Stimulated activated CD4-positive, alpha-beta T cell treated with anti-CD3 and anti-CD28 coated beads, Interleukin-12 subunit alpha, Interleukin-12 subunit beta, amount 100 ng/mL, for 4 hours (primary cell): ENCODE data around the gene FRAS1.
"Not testable (repeated sequence)": the region's sequence is repeated elsewhere in the genome, so short reads cannot be mapped to it uniquely, and the experiment has no call there.

Source experiments
- DNase-seq: peaks from one replicate; pipeline ENCODE4 v3.0.0-alpha.2; 2020

The FRAS1 gene

GRCh38 chr4:78059524-78059889 is 2.4 kb downstream of the FRAS1 start:
- no peak for DNase-seq

DNA sequence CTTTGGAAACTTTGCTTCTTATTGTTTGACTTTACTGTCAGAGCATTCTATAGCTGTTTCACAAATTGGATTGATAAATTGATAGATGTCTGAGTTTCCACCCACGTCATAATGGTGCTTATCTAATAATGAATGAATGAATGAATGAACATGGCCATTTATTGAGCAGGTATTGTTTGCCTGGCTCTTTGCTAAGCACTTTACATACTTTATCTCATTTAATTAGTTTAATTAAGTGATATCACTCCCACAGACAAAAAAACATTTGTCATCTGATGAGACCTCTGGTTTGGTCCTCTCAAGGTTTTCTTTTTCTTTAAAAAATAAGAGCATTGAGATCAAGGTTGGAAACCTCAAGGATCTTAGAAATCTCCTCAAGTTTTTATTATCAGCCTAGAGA is 2.8 kb downstream of the FRAS1 start:
- no peak for DNase-seq

- DNase-seq: no peak
These were observed 4.9 kb downstream of the FRAS1 start for GRCh38 chr4:78061939-78062570.

DNA sequence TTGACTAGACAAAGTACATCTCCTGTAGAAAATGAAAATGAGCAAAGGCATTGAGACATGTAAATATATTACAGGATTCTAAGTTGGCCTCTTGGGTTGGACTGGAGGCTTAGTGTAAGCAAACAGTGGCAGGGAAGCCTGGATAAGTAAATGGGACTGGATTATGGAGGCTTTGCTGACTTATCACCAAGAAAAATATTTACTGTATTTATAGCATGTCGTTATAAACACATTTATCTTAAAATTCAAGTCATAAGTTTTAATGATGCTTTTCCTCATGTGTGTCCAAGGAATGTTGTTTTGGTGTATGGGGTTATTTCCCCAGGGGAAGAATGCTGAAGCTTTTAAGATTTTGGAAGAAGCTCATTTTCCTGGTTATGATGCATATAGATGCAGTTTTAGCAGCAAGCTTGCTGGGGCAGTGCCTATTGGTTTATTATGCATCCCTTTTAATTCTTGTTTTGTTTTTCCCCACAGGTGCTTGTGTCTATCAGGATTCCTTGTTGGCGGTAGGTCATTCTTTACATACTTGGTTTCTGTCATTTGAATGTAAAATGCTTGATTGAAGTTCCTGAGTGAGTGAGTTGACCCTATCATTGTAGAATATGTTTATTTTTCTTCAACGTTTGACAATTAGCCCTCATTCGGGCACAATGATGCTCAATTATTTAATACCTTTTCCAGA is 8.5 kb downstream of the FRAS1 start:
- no peak for DNase-seq

GRCh38 chr4:78068481-78068880 is 11.4 kb downstream of the FRAS1 start:
- DNase-seq: no peak

GRCh38 chr4:78069319-78069718 is 12.2 kb downstream of the FRAS1 start:
- no peak for DNase-seq

- no peak for DNase-seq
These were observed 12.7 kb downstream of the FRAS1 start for GRCh38 chr4:78069859-78070258.

- no peak for DNase-seq
These were observed 13.7 kb downstream of the FRAS1 start for GRCh38 chr4:78070731-78071282.

GRCh38 chr4:78074759-78075158 is 17.6 kb downstream of the FRAS1 start:
- no peak for DNase-seq

GRCh38 chr4:78075986-78076385 is 18.9 kb downstream of the FRAS1 start:
- DNase-seq: no peak

GRCh38 chr4:78078101-78078500 is 21.0 kb downstream of the FRAS1 start:
- no peak for DNase-seq

DNA sequence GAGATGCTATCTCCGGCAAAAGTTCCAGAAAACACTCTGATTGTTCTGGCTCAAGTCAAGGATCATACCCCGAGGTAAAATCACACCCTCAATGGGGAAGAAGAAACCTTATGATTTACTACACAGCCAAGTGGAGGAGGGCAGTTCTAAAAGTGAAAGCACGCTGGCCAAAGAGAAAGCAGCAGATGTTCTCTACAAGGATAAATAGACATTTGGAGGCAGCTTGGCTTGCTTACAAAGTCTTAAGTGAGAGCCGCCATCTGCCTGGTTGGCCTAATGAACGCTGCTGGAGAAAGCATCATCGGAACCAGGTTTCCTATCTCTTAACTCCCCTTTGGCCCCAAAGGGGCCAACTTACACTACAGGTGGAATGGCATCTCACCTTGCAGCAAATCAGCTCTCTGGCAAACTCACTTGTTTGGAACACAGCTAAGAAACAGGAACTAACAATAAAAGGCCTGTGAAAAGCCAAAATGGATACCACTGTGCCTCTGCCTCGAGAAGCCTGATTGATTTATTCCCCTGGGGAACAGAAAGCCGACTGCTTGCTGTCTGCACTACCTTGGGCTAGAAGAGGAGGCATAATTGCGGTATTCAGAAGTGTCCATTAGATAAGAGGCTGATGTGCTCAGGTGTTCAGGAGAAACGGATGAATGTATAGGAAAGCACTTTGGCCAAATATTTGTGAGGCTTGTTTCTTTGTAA is 22.8 kb downstream of the FRAS1 start:
- DNase-seq: no peak

DNA sequence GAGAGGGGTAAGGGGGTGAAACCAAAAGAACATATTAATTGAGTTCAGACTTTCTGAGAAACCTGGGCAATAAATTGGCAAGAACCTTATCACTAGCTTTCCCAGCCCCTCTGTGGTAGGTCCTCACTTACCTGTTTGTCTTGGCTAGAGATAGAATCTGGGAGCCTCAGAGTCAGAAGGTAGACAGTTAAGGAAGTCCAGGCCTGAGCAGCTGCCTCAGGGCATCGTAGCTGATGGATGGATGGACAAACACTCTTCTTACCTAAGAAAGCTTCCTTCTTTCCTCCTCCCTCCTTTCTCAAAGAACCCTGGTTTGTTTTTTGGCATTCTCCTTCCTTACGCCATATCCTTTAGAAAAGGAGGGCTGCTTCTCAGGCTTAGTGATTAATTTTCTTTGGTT is 24.4 kb downstream of the FRAS1 start:
- no peak for DNase-seq

DNA sequence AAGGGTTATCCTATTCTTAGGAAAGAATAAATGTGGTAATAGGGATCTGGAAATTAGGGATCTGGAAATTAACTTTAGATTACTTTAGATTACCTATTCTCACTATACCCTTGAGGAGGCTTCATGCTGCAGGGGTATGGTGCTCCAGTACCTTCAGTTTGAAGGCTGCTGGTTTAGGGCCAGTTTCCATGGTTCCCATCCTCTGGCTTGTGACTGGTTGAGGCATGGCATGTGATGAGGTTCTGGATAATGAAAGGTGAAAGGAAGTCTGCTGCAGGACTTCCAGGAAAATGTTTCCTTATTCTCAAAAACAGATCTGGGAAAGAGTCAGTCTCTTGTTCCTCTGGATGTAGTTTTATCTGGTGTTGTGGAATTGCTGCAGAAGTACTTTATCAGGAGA is 25.9 kb downstream of the FRAS1 start:
- no peak for DNase-seq

DNA sequence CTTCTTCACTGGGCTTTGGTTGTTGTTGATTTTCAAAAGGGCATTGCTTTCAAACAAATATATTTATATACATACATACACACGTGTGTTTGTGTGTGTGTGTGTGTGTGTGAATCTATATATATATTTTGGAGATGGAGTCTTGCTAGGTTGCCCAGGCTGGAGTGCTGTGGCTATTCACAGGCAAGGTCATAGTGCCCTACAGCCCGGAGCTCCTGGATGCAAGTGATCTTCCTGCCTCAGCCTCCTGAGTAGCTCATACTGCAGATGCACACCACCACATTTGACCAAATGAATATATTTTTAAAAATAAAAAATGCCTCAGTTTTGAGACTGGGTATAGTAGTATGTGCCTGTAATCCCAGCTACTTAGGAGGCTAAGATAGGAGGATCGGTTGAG is 34.4 kb downstream of the FRAS1 start:
- DNase-seq: no peak

DNA sequence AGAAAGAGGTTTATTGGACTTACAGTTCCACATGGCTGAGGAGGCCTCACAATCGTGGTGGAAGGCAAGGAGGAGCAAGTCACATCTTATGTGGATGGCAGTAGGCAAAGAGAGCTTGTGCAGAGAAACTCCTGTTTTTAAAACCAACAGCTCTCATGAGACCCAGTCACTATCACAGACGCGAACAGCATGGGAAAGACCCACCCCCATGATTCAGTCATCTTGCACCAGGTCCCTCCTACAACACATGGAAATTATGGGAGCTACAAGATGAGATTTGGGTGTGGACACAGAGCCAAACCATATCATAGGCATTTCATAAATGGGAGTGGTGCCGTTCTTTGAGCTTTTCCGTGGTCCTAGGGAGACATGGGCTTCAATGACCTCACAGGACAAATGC is 35.2 kb downstream of the FRAS1 start:
- not testable (repeated sequence) for DNase-seq

GRCh38 chr4:78092850-78093249 is 35.7 kb downstream of the FRAS1 start:
- DNase-seq: no peak

- no peak for DNase-seq
These were observed 38.0 kb downstream of the FRAS1 start for GRCh38 chr4:78095081-78095480.

DNA sequence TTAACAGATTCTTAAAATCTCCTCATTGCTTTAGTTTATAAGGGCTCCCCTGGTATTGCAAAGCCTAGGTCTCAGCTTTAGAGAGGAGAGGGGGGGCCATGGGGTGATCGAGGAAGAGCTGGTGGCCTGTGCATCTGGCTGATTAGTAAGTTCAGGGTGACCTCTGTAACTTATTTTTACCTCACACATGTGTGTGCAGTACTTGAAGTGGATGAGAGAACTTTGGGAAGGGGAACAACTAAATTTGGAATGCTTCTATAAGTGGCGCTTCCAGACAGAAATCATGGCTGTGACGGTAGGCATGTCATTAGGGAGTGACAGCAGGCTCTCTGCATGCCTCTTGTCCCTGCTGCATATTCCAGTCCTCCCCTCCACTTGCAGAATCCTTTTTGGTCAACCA is 41.9 kb downstream of the FRAS1 start:
- no peak for DNase-seq

DNA sequence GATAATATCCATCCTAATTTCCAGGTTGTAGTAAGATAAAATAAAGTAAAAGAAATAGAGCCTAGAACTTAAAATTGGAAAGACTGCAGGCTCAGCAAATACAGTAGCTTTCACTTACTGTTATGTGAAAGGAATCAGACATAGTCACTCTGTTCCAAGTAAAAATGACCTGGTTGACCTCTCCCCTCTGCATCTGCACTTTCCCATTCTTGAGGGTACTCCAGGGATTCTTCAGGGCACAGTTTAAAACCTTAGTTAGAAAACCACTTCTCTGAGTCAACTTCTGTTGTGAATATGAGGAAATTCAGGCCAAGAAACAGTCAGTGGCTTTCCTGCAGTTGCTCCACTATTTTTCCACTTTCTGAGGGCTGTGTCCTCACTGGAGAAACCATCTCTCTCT is 42.9 kb downstream of the FRAS1 start:
- no peak for DNase-seq

DNA sequence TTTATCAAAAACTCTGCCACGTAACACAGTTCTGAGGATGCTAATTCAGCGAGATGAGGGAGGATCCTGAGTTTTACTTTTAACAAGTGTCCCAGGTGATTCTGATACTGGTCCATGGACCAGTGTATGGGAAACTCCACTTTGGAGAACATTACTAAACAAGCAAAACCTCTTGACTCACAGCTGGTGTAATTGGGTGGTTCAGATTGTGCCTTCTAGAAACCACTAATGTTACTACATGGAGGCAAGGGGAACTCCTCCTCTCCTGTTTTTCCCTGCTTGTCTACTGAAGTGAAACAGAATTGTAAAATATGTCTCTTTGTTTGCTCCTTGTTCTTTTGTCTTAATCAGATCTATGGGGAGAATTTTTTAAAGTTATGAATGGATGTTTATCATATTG is 62.6 kb downstream of the FRAS1 start:
- no peak for DNase-seq

DNA sequence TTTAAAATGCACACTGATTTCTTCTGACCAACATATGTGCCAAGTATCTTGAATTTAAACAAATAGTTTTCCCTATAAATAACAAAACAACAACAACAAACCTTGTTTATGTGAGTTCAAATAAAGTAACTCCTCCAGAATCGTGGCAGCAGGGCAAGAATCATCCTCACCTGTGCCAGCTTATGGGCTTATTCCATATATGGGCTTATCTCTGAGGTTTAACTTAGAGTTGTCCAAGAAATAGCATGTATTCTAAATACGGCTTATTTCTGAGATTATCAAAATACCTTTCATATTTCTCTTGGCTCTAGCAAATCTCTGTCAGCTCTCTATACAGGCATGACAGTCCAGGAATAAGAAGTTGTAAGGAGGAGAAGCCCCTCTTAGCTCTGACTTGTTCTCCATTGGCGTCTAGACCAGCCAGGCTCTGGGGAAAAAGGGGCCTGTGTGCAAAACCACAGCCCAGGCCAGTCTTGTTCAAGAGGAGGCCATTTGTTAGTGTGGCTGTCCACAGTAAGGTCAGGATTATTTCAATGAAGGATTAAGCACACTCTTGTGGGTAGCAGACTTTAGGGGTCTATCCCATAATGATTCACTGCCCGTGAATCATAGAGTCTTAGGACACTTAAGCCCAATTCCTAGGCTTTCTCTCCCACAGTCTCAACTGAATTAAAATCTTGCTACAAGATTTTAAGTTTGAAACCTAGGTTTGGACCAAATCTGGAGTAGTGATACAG is 63.2 kb downstream of the FRAS1 start:
- DNase-seq: no peak

GRCh38 chr4:78121338-78121904 is 64.3 kb downstream of the FRAS1 start:
- DNase-seq: no peak
